ENCODE measurements around the gene PLCL1. TPM values are rescaled to one million over a fixed set of nuclear protein-coding genes. Genes with fewer than 3 reads are reported as not detected.

The PLCL1 gene
- polyA plus RNA-seq (ENCODE audit: insufficient read depth in 1 of 5, insufficient read length in 5 of 5, low replicate concordance in 1 of 5), result 10 to 100 TPM in 3 of 5 donors, 1 to 10 TPM in 2; 6.4 to 13.6 (median 11.5) TPM
- long read RNA-seq, donor 1, full-length matches to known transcripts, result 1 of 1 reads
- long read RNA-seq, donor 1, partial matches to known transcripts, result 0 of 1 reads
- long read RNA-seq, donor 1, other reads (novel, unspliced or antisense), result 0 of 1 reads
- long read RNA-seq, donor 2, full-length matches to known transcripts, result 2 of 2 reads
- long read RNA-seq, donor 2, partial matches to known transcripts, result 0 of 2 reads
- long read RNA-seq, donor 2, other reads (novel, unspliced or antisense), result 0 of 2 reads
- long read RNA-seq, donor 3, result 0 reads
- long read RNA-seq, donor 4, full-length matches to known transcripts, result 2 of 2 reads
- long read RNA-seq, donor 4, partial matches to known transcripts, result 0 of 2 reads
- long read RNA-seq, donor 4, other reads (novel, unspliced or antisense), result 0 of 2 reads
- long read RNA-seq, donor 5, full-length matches to known transcripts, result 1 of 1 reads
- long read RNA-seq, donor 5, partial matches to known transcripts, result 0 of 1 reads
- long read RNA-seq, donor 5, other reads (novel, unspliced or antisense), result 0 of 1 reads
- long read RNA-seq, donor 6, full-length matches to known transcripts, result 1 of 1 reads
- long read RNA-seq, donor 6, partial matches to known transcripts, result 0 of 1 reads
- long read RNA-seq, donor 6, other reads (novel, unspliced or antisense), result 0 of 1 reads
- long read RNA-seq, donor 7, result 0 reads
- long read RNA-seq, donor 8, result 0 reads

GRCh38 chr2:197804049-197804757, at the start of gene PLCL1:
Gene PLCL1 (plus strand): TSS chr2:197804593.
- peak; percentile 86 to 87 for DNase-seq

GRCh38 chr2:197759013-197759412, 45.4 kb upstream of the PLCL1 start:
- no peak for DNase-seq

GRCh38 chr2:197759625-197760292, 44.6 kb upstream of the PLCL1 start:
- no peak for DNase-seq

GRCh38 chr2:197760293-197760657, 44.1 kb upstream of the PLCL1 start:
- DNase-seq, result no peak

GRCh38 chr2:197777823-197778407, 26.5 kb upstream of the PLCL1 start:
- peak; percentile 21 to 33 for DNase-seq

- no peak for DNase-seq
Measured at GRCh38 chr2:197779261-197779660, 25.1 kb upstream of the PLCL1 start.

- no peak for DNase-seq
Measured at GRCh38 chr2:197782126-197782525, 22.3 kb upstream of the PLCL1 start.

- no peak for DNase-seq
Measured at GRCh38 chr2:197784956-197785941, 19.1 kb upstream of the PLCL1 start, which contains the start of gene BOLL. Gene BOLL (minus strand): TSS chr2:197785319. CDS start chr2:197781850, 3,469 bp downstream.

GRCh38 chr2:197786010-197786877, 18.1 kb upstream of the PLCL1 start:
- DNase-seq, result no peak

GRCh38 chr2:197793456-197793855, 10.9 kb upstream of the PLCL1 start:
- DNase-seq, result no peak

DNA sequence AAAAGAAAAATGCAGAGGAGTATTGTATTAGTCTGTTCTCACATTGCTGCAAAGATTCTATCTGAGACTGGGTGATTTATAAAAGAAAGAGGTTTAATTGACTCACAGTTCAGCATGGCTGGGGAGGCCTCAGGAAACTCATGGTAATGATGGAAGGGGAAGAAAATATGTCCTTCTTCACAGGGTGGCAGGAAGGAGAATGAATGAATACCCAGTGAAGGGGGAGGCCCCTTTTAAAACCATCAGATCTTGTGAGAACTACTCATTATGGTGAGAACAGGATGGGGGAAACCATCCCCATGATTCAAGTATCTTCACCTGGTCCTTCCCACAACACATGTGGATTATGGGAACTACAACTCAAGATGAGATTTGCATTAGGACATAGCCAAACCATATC, 9.1 kb upstream of the PLCL1 start:
- DNase-seq, result no peak

DNA sequence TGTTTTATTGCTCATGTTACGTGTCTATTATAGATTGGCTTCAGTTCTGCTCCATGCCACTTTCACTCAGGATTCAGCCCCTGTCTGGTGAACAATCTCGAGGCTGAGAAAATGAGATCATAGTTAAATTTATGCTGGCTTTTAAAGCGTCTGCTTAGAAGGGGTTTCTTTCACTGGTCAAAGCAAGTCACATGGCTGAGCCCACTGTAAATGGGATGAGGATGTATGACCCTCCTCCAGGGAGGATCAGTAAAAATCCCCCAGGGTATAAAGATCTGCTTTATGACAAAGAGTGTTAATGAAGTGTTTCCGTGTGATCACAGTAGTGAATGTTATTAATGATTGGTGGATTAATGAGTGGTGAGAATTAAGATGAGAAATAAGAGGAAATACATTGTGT, 6.2 kb upstream of the PLCL1 start:
- DNase-seq, result no peak

- no peak for DNase-seq
Measured at GRCh38 chr2:197799068-197799467, 5.3 kb upstream of the PLCL1 start.

- no peak for DNase-seq
Measured at GRCh38 chr2:197800091-197800490, 4.3 kb upstream of the PLCL1 start.

DNA sequence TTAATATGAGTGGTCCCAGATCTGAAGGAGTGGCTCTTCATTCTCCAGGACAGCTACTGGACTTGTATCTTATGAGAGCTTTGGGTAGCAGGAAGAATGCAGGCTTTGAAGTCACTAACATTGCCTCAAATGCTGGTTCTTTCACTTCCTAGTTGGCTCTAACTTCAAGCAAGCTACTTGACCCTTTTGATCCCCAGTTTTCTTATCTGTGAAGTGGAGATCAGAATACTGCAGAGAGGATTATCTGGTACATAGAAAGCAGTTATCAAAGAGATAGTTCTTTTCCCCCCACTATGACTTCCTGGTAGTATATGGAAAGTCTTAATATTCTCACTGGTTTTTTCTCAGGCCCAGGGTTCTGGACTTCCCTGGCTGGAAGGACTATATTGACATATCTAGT, 3.4 kb upstream of the PLCL1 start:
- no peak for DNase-seq

DNA sequence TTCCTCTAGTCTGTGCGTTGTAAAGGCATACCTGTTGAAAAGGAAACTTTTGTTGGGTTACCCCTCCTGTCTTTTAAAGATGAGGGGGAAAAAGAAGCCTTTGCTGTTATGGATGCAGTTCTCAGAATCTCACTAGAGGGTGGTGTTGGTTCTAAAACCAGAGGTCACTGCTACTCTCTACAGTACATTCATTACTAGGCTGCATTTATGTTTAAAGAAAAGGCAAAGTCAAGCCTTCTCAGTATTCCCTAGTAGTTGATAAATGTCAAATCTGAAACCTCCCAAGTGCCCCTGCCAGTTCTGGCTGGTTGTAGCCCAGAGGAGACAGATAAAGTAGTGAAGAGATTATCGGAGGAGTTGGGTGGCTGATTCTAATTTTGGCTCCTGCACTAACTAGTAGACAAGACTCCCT, 1.4 kb upstream of the PLCL1 start:
- peak in 1 of 2 donors; percentile 59 for DNase-seq

- DNase-seq, result no peak
Measured at GRCh38 chr2:197804758-197805714, 643 bp downstream of the PLCL1 start.

Data from right lung (tissue), 10 donors.